H9 (cell line): ENCODE results near the gene MPG. TPM values are rescaled to one million over a fixed set of nuclear protein-coding genes. Genes with fewer than 3 reads are reported as not detected.

Experiments
- DNase-seq: peaks from one replicate; pipeline ENCODE4 v3.0.0-alpha.2; 2017
- H2AFZ ChIP-seq: one replicate; pipeline ENCODE4 v1.6.1; 2013; ENCODE audit warnings: mild to moderate bottlenecking, low read length, control low read depth, moderate library complexity
- H2AK5ac ChIP-seq: 2 replicates; pipeline ENCODE4 v1.6.1; 2013; ENCODE audit warnings: low read length, control low read depth, mixed read lengths; ENCODE audit not compliant: insufficient read length
- H2BK120ac ChIP-seq: one replicate; pipeline ENCODE4 v1.6.1; 2013; ENCODE audit warnings: low read depth, mild to moderate bottlenecking, low read length, control low read depth, inconsistent platforms; ENCODE audit not compliant: poor library complexity, severe bottlenecking
- H2BK12ac ChIP-seq: 2 replicates; pipeline ENCODE4 v1.6.1; 2013; ENCODE audit warnings: low read length, control low read depth, mixed read lengths, low read depth; ENCODE audit not compliant: insufficient read length
- H2BK15ac ChIP-seq: 2 replicates; pipeline ENCODE4 v1.6.1; 2013; ENCODE audit warnings: low read depth, low read length, control low read depth
- H2BK20ac ChIP-seq: one replicate; pipeline ENCODE4 v1.6.1; 2013; ENCODE audit warnings: low read depth, mild to moderate bottlenecking, low read length, control low read depth, inconsistent platforms; ENCODE audit not compliant: poor library complexity, severe bottlenecking
- H2BK5ac ChIP-seq: 2 replicates; pipeline ENCODE4 v1.6.1; 2013; ENCODE audit warnings: low read length, control low read depth, mixed read lengths; ENCODE audit not compliant: insufficient read length
- H3K14ac ChIP-seq: 2 replicates; pipeline ENCODE4 v1.6.1; 2013; ENCODE audit warnings: low read length, control low read depth; ENCODE audit not compliant: insufficient read depth
- H3K18ac ChIP-seq: 2 replicates; pipeline ENCODE4 v1.6.1; 2013; ENCODE audit warnings: low read depth, mild to moderate bottlenecking, mixed read lengths, low read length, control low read depth; ENCODE audit not compliant: insufficient read length
- H3K23ac ChIP-seq: 2 replicates; pipeline ENCODE4 v1.6.1; 2013; ENCODE audit warnings: low read length, control low read depth, mixed read lengths, low read depth; ENCODE audit not compliant: insufficient read length
- H3K23me2 ChIP-seq: 2 replicates; pipeline ENCODE4 v1.6.1; 2013; ENCODE audit warnings: low read depth, mild to moderate bottlenecking, mixed read lengths, low read length, control low read depth; ENCODE audit not compliant: insufficient read length, poor library complexity, severe bottlenecking
- H3K27ac ChIP-seq: 2 replicates; pipeline ENCODE4 v1.5.1; 2013; ENCODE audit warnings: low read length, control low read depth, mixed read lengths, low read depth; ENCODE audit not compliant: insufficient read length
- H3K27me3 ChIP-seq: 2 replicates; pipeline ENCODE4 v1.6.1; 2013; ENCODE audit warnings: low read length, control low read depth, inconsistent platforms; ENCODE audit not compliant: insufficient read depth
- H3K4ac ChIP-seq: 2 replicates; pipeline ENCODE4 v1.6.1; 2013; ENCODE audit warnings: low read depth, mild to moderate bottlenecking, control low read depth, inconsistent platforms, low read length, moderate library complexity
- H3K4me1 ChIP-seq: 2 replicates; pipeline ENCODE4 v1.6.1; 2013; ENCODE audit warnings: low read length, control low read depth, inconsistent platforms; ENCODE audit not compliant: insufficient read depth
- H3K4me2 ChIP-seq: 2 replicates; pipeline ENCODE4 v1.6.1; 2013; ENCODE audit warnings: low read length, control low read depth, mixed read lengths; ENCODE audit not compliant: insufficient read length, insufficient read depth
- H3K56ac ChIP-seq: 2 replicates; pipeline ENCODE4 v1.6.1; 2013; ENCODE audit warnings: low read depth, mild to moderate bottlenecking, mixed read lengths, low read length, control low read depth; ENCODE audit not compliant: insufficient read length
- H3K79me1 ChIP-seq: 2 replicates; pipeline ENCODE4 v1.6.1; 2013; ENCODE audit warnings: low read depth, mild to moderate bottlenecking, moderate library complexity, low read length, control low read depth, inconsistent platforms; ENCODE audit not compliant: insufficient read depth, poor library complexity, severe bottlenecking
- H3K79me2 ChIP-seq: 2 replicates; pipeline ENCODE4 v1.6.1; 2013; ENCODE audit warnings: low read length, control low read depth, inconsistent platforms; ENCODE audit not compliant: insufficient read depth
- H3K9ac ChIP-seq: 2 replicates; pipeline ENCODE4 v1.6.1; 2013; ENCODE audit warnings: low read length, control low read depth, mixed read lengths; ENCODE audit not compliant: insufficient read length; ENCODE audit errors: extremely low read depth
- H3K9me3 ChIP-seq: one replicate; pipeline ENCODE4 v1.6.1; 2013; ENCODE audit warnings: low read depth, low read length, inconsistent platforms; ENCODE audit not compliant: control insufficient read depth
- H3T11ph ChIP-seq: one replicate; pipeline ENCODE4 v1.6.1; 2013; ENCODE audit warnings: mild to moderate bottlenecking, low read length, control low read depth, inconsistent platforms
- H4K20me1 ChIP-seq: one replicate; pipeline ENCODE4 v1.6.1; 2013; ENCODE audit not compliant: control insufficient read depth, insufficient read length, insufficient read depth
- H4K5ac ChIP-seq: 2 replicates; pipeline ENCODE4 v1.6.1; 2013; ENCODE audit warnings: low read depth, mild to moderate bottlenecking, mixed read lengths, low read length, control low read depth; ENCODE audit not compliant: insufficient read length
- H4K8ac ChIP-seq: replicated peaks from 2 replicates; pipeline ENCODE4 v1.6.1; 2013; ENCODE audit warnings: low read length, control low read depth, mixed read lengths, low read depth; ENCODE audit not compliant: insufficient read length
- H4K91ac ChIP-seq: 2 replicates; pipeline ENCODE4 v1.6.1; 2013; ENCODE audit warnings: low read depth, mild to moderate bottlenecking, moderate library complexity, mixed read lengths, low read length, control low read depth; ENCODE audit not compliant: insufficient read length
- H3K27ac Mint-ChIP-seq, 3 experiments: 2 replicates in 2 of 3; 3 replicates in 1 of 3; pipeline ENCODE4 v1.8.0; 2020 to 2021; ENCODE audit warnings: mixed read lengths in 3 of 3, mild to moderate bottlenecking in 1 of 3, moderate library complexity in 1 of 3
- H3K27me3 Mint-ChIP-seq: 2 replicates; pipeline ENCODE4 v1.8.0; 2021; ENCODE audit warnings: low read depth, mild to moderate bottlenecking, moderate library complexity, mixed read lengths
- H3K36me3 Mint-ChIP-seq, 3 experiments: 2 replicates in 2 of 3; 3 replicates in 1 of 3; pipeline ENCODE4 v1.8.0; 2020 to 2021; ENCODE audit warnings: low read depth in 3 of 3, mixed read lengths in 3 of 3; ENCODE audit not compliant: insufficient read depth in 1 of 3
- H3K4me1 Mint-ChIP-seq, 2 experiments: 2 replicates each; pipeline ENCODE4 v1.8.0; 2020; ENCODE audit warnings: mixed read lengths in 2 of 2
- H3K4me3 Mint-ChIP-seq, 2 experiments: 2 replicates in 1 of 2; 3 replicates in 1 of 2; pipeline ENCODE4 v1.8.0; 2020 to 2021; ENCODE audit warnings: mild to moderate bottlenecking in 2 of 2, mixed read lengths in 2 of 2, moderate library complexity in 1 of 2
- H3K9me3 Mint-ChIP-seq, 2 experiments: 2 replicates in 1 of 2; 3 replicates in 1 of 2; pipeline ENCODE4 v1.8.0; 2020; ENCODE audit warnings: mild to moderate bottlenecking in 2 of 2, mixed read lengths in 2 of 2, moderate library complexity in 1 of 2
- CTCF ChIP-seq: fragments of 200-600 bp; sonication (generic); conservative IDR thresholded peaks from 3 replicates; pipeline ENCODE4 v1.8.0; 2021; ENCODE audit warnings: antibody characterized with exemption, mild to moderate bottlenecking
- WGBS: extraction: QIAGEN DNeasy Blood & Tissue Kit; methylation state at CpG from one replicate; pipeline ENCODE4 v1.1.7; 2013; ENCODE audit warnings: missing lambda C conversion rate, low lambda C conversion rate, mixed read lengths; ENCODE audit not compliant: insufficient read length; ENCODE audit errors: extremely low coverage; 5-methylcytosine and 5-hydroxymethylcytosine counted together
- total RNA-seq: library from RNA; stranded (reverse); gene quantifications from 2 replicates; pipeline ENCODE4 v1.2.1, GENCODE V29; 2021

Gene MPG
- total RNA-seq, 1 experiment from 2014 or later = 39.1 TPM

GRCh38 chr16:65745-66144 is 12.3 kb upstream of the MPG start:
- no peak overlapping the region for H3T11ph ChIP-seq
- no peak overlapping the region for H2BK120ac ChIP-seq
- no peaks in the 10 kb centered on the region for H3K9me3 ChIP-seq
- no peaks in the 10 kb centered on the region; the same call in 1 of the 2 replicates for H3K79me2 ChIP-seq
- Mint-ChIP-seq H3K4me3 (no peak overlapping the region), H3K4me1 (peaks cover 15 to 23% of the 10 kb centered on the region in 2 experiments), H3K27me3 (no peaks in the 10 kb centered on the region), H3K27ac (no peak overlapping the region), H3K36me3 (peaks cover 5 to 17% (median 12%) of the 10 kb centered on the region in 3 experiments; a peak in 5 of 7 replicates), H3K9me3 (no peaks in the 10 kb centered on the region)
- no peak overlapping the region for H2BK15ac ChIP-seq
- no peaks in the 10 kb centered on the region for H3K27me3 ChIP-seq
- H4K20me1 ChIP-seq = no peaks in the 10 kb centered on the region
- H3K4me2 ChIP-seq = no peak overlapping the region
- no peak overlapping the region for H3K14ac ChIP-seq
- no peaks in the 10 kb centered on the region for H3K23me2 ChIP-seq
- no peak overlapping the region for H3K23ac ChIP-seq
- no peak overlapping the region for H3K9ac ChIP-seq
- no peak overlapping the region for H2BK5ac ChIP-seq
- H3K27ac ChIP-seq = no peak overlapping the region
- no peak overlapping the region for H4K5ac ChIP-seq
- DNase-seq = peak; percentile 87
- peak; percentile 98 for TF ChIP-seq CTCF
- no peak overlapping the region for H4K8ac ChIP-seq
- H2AFZ ChIP-seq = no peak overlapping the region
- H3K79me1 ChIP-seq = no peaks in the 10 kb centered on the region
- no peak overlapping the region for H3K56ac ChIP-seq
- no peak overlapping the region for H2AK5ac ChIP-seq
- H2BK20ac ChIP-seq = no peak overlapping the region
- H4K91ac ChIP-seq = no peak overlapping the region
- H3K18ac ChIP-seq = no peak overlapping the region
- H3K4me1 ChIP-seq = no peaks in the 10 kb centered on the region
- WGBS = no CpG with 5 or more reads among the region's 17 CpGs
- no peak overlapping the region for H2BK12ac ChIP-seq
- no peak overlapping the region for H3K4ac ChIP-seq
